ENCODE measurements around the gene ICA1L.
"Not testable (repeated sequence)": the region's sequence is repeated elsewhere in the genome, so short reads cannot be mapped to it uniquely, and the experiment has no call there.

Gene ICA1L

GRCh38 chr2:202849343-202849742 is 22.2 kb downstream of the ICA1L start:
- H3K4me3 ChIP-seq (ENCODE audit: low read depth, low read length); DNase-seq (ENCODE audit: low read depth): not testable (repeated sequence)

DNA sequence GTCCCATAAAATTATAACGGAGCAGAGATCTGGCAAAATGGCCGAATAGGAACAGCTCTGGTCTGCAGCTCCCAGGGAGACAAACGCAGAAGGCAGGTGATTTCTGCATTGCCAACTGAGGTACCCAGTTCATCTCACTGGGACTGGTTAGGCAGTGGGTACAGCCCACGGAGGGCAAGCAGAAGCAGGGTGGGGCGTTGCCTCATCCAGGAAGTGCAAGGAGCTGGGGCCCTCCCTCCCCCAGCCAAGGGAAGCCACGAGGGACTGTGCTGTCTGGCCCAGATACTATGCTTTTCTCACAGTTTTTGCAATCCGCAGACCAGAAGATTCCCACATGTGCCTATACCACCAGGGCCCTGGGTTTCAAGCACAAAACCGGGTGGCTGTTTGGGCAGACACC is 22.8 kb downstream of the ICA1L start:
- H3K4me3 ChIP-seq (ENCODE audit: low read depth, low read length), result no peak overlapping the region
- DNase-seq (ENCODE audit: low read depth), result no peak

GRCh38 chr2:202847693-202848524 is 23.7 kb downstream of the ICA1L start:
- no peak for DNase-seq (ENCODE audit: low read depth)

DNA sequence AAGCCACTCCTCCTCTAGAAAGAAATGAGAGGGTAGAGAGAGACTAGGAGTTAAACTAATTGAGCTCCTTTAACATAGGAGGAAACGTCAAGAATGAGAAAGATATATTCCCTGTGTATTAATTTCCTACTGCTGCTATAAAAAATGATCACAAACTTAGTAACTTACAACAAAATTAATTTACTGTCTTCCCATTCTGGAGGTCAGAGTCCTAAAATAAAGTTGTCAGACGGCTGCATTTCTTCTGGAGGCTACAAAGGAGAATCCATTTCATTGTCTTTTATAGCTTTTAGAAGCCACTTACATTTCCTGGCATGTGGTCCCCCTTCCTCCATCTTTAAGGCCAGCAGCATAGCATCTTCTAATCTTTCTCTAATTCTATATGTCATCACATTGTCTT is 26.9 kb downstream of the ICA1L start:
- no peak for DNase-seq (ENCODE audit: low read depth)
- no peak overlapping the region for H3K4me3 ChIP-seq (ENCODE audit: low read depth, low read length)

More at GRCh38 chr2:202847693-202848524, 23.7 kb downstream of the ICA1L start:
- no peak overlapping the region for H3K4me3 ChIP-seq (ENCODE audit: low read depth, low read length)

DNA sequence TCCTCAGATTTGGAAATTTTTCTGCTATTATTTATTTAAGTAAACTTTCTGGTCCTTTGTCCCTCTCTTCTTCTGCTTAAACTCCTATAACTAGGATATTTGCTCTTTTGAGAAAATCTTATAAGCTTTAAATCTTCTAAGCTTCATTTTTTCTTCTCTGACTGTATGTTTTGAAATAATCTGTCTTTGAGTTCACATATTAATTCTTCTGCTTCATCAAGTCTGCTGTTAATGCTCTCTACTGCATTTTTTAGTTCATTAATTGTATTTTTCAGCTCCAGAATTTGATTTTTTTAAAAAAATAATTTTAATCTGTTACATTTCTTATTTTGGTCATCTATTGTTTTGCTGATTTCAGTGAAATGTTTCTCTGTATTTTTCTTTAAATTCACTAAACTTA is 28.9 kb downstream of the ICA1L start:
- no peak for DNase-seq (ENCODE audit: low read depth)
- H3K4me3 ChIP-seq (ENCODE audit: low read depth, low read length), result no peak overlapping the region

DNA sequence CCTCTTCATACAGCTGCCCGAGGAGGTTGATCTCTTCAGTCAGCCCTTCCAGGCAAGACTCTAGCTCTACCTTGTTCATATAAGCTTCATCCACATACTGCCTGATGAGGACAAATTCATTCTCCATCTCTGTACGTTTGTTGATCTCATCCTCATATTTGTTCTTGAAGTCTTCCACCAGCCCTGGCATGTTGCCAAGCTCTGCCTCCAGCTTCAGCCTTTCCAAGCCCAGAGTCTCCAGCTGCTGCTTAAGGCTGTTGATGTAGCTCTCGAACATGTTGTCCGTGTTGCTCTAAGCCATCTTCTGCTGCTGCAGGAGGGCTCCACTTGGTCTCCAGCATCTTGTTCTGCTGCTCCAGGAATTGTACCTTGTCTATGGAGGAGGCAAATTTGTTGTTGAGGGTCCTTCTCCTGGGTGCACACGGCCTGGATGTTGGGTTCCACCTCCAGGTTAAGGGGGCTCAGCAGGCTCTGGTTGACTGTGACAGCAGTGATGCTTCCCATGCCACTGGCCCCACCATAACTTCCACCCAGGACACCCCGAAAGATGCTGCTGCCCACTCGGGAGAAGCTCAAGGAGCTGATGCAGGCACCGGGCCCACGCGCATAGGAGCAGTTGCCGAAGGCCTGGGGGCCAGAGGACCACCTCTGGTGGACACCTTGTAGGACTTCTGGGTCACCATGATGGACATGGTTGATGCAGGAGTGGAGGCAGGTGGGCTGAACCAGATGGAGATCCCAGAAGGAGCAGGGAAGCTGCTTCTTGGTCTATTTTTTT is 30.3 kb downstream of the ICA1L start:
- DNase-seq (ENCODE audit: low read depth), result no peak
- no peak overlapping the region for H3K4me3 ChIP-seq (ENCODE audit: low read depth, low read length)

DNA sequence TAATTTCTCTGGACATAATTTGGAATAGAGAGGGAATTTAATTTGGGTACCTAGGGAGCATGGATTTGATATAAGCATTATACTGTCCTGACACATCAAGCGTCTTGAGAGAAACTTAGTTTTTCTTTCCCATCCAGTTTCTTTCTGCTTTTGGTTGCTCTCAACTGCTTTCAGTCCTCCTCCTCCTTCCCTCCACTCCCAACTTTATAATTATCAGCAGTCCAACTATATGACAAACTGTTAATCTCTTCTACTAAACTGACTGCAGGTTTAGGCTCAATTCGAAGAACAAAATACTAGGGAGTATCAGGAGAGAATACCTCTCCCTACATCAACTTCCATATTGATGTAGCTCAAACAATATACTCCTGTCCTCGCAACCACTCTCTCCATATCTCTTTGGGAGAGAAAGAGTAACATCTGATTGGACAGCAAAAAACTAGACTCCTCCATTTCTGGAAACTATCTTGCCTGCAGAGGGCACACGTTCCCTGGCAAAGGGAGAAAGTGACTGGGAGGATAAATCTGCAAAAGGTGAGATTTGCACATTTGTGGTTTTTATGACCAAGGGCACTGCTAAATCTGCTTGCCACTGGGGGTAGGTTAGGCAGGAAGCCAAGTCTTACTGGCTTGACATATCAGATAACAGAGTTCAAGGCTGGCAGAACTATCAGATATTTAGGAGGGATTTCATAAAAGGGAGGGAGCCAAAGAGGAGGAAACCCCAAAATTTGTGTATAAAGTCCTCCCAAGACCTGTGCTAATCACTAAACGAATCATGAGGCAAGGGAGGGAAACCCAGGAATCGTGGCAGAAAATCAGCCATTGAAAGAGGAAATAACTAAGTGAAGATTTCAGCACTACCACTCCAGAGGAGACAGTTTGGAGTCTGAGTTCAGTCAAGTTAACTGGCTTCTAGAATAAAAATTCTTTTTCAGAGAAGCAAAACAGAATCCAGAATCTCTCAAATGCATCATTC is 40.0 kb downstream of the ICA1L start:
- H3K4me3 ChIP-seq (ENCODE audit: low read depth, low read length), result no peak overlapping the region
- DNase-seq (ENCODE audit: low read depth), result no peak

DNA sequence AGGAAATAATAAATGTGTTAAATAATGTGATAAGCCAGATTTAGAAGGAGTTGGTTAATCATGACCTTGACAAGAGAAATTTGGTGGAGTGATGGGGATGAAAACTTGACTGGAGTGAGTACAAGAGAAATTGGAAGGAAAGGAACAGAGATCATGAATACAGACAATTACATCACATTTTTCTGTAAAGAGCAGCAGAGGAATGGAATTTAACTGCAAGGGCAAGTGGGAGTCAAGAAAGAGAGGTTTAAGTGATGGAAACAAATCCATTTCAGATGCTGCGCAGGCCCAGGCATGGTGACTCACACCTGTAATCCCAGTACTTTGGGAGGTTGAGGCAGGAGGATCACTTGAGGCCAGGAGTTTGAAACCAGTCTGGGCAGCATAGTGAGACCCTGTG is 46.7 kb downstream of the ICA1L start:
- no peak for DNase-seq (ENCODE audit: low read depth)
- no peak overlapping the region for H3K4me3 ChIP-seq (ENCODE audit: low read depth, low read length)

DNA sequence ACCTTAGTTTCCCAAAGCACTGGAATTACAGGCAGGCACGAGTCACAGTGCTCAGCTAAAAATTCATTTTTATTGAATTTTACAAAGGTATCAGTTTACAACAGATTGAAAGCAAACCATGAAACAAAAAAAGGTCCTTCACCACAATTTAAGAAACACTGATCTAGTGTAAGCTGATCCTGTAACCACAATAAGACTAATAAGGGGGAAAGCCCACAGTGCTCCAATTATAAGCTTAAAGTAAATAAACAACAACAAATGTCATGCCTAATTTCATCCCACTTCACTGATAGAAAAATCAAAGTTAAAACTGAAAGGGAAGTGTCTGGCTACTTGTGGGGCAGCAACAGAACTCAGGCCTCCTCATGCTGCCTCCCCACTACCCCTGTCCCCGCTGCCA is 49.2 kb downstream of the ICA1L start:
- no peak overlapping the region for H3K4me3 ChIP-seq (ENCODE audit: low read depth, low read length)
- no peak for DNase-seq (ENCODE audit: low read depth)

GRCh38 chr2:202821206-202822160 is 50.1 kb downstream of the ICA1L start:
- DNase-seq (ENCODE audit: low read depth), result no peak

DNA sequence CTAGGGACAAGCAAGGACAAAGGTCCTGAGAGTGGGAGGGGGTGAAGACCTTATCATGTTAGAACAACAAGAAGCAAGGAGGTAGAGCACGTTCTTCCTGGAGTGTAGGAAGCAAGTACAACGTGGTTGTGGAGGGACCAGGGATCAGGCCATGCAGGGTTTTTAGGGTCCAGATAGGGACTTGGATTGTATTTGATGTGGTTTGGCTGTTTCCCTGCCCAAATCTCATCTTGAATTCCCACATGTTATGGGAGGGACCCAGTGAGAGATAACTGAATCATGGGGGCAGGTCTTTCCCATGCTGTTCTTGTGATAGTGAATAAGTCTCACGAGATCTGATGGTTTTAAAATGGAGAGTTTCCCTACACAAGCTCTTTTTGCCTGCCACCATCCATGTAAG is 53.2 kb downstream of the ICA1L start:
- no peak for DNase-seq (ENCODE audit: low read depth)
- no peak overlapping the region for H3K4me3 ChIP-seq (ENCODE audit: low read depth, low read length)

More at GRCh38 chr2:202821206-202822160, 50.1 kb downstream of the ICA1L start:
- H3K4me3 ChIP-seq (ENCODE audit: low read depth, low read length), result no peak overlapping the region

DNA sequence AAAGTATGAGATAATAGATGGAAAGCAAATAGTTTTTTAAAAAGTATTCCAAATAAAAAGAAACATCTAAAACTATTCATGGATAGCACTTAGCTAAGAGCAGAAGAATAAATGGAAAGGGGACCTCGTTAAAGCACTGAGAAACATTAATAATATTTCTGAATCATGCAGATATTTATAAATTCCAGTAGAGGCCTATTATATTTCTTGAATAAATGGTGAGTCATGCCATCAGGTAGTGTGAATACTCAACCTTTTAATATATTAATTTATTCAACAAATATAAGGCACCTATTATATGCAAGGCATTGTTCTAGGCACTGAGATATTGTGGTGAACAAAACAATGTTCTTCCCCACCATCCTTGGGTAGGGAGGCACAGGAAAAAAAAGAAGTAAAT is 53.8 kb downstream of the ICA1L start:
- no peak for DNase-seq (ENCODE audit: low read depth)
- no peak overlapping the region for H3K4me3 ChIP-seq (ENCODE audit: low read depth, low read length)

GRCh38 chr2:202815548-202816360 is 55.8 kb downstream of the ICA1L start:
- no peak overlapping the region for H3K4me3 ChIP-seq (ENCODE audit: low read depth, low read length)
- peak; percentile 15 for DNase-seq (ENCODE audit: low read depth)

DNA sequence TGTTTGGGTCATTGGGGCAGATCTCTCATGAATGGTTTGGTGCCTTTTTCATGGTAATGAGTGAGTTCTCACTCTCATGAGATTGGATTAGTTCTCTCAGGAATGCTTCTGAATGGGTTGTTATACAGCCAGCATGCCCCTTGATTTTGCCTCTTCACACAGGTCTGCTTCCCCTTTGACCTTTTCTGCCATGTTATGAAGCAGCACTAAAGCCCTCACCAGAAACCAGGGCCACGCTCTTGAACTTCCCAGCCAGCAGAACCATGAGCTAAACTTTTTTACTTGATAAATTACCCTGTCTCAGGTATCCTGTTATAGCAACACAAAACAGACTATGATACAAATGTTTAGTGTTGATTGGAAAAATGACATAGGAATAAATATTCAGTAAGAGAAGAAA is 57.3 kb downstream of the ICA1L start:
- DNase-seq (ENCODE audit: low read depth), result no peak
- H3K4me3 ChIP-seq (ENCODE audit: low read depth, low read length), result no peak overlapping the region

GRCh38 chr2:202813387-202813786 is 58.2 kb downstream of the ICA1L start:
- no peak overlapping the region for H3K4me3 ChIP-seq (ENCODE audit: low read depth, low read length)
- DNase-seq (ENCODE audit: low read depth), result no peak

DNA sequence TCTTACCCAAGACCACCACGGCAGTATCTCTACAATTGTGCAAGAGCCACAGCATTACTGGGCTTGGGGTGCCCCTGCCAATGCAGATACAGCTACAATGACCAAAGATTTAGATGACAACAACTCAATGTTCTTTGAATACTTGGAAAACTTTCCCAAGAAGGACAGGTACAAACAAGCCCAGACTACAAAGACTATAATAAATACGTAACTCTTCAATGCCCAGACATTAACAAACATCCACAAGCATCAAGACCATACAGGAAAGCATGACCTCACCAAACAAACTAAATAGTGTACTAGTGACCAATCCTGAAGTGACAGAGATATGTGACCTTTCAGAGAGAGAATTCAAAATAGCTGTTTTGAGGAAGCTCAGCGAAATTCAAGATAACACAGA is 62.8 kb downstream of the ICA1L start:
- DNase-seq (ENCODE audit: low read depth), result no peak
- H3K4me3 ChIP-seq (ENCODE audit: low read depth, low read length), result no peak overlapping the region

GRCh38 chr2:202807431-202808138 is 64.0 kb downstream of the ICA1L start:
- not testable (repeated sequence) for H3K4me3 ChIP-seq (ENCODE audit: low read depth, low read length)
- DNase-seq (ENCODE audit: low read depth), result peak; percentile 48

Measured in skeletal muscle cell (primary cell).